Stimulated activated CD4-positive, alpha-beta T cell treated with anti-CD3 and anti-CD28 coated beads, Interleukin-15, amount 100 ng/mL, for 1 hour (primary cell): Measurements from ENCODE around the gene HDAC9.

Experiments used
- DNase-seq, 2 donors: peaks; one replicate each; pipeline ENCODE4 v3.0.0-alpha.2; 2020; ENCODE audit warnings: low read depth in 1 of 2, low spot score in 1 of 2

HDAC9 gene

GRCh38 chr7:18873734-18874336, 378.3 kb downstream of the HDAC9 start:
- DNase-seq: no peak

- no peak for DNase-seq
Observed at GRCh38 chr7:18874880-18875279, 379.3 kb downstream of the HDAC9 start.

- DNase-seq: no peak
Observed at GRCh38 chr7:18877874-18878273, 382.3 kb downstream of the HDAC9 start.

- no peak for DNase-seq
Observed at GRCh38 chr7:18886832-18887231, 391.3 kb downstream of the HDAC9 start.

- no peak for DNase-seq
Observed at GRCh38 chr7:18889436-18889835, 393.9 kb downstream of the HDAC9 start.

- DNase-seq: no peak
Observed at GRCh38 chr7:18890134-18890533, 394.6 kb downstream of the HDAC9 start.

GRCh38 chr7:18890885-18891621, 395.5 kb downstream of the HDAC9 start:
- DNase-seq: no peak

GRCh38 chr7:18893156-18893555, 397.6 kb downstream of the HDAC9 start:
- no peak for DNase-seq

GRCh38 chr7:18894155-18894554, 398.6 kb downstream of the HDAC9 start:
- DNase-seq: no peak

GRCh38 chr7:18895456-18895855, 399.9 kb downstream of the HDAC9 start:
- DNase-seq: no peak

GRCh38 chr7:18896343-18896975, 400.9 kb downstream of the HDAC9 start:
- DNase-seq: no peak

GRCh38 chr7:18900236-18900635, 404.7 kb downstream of the HDAC9 start:
- no peak for DNase-seq

GRCh38 chr7:18900803-18901202, 405.3 kb downstream of the HDAC9 start:
- DNase-seq: no peak

- no peak for DNase-seq
Observed at GRCh38 chr7:18901351-18901750, 405.8 kb downstream of the HDAC9 start.

- DNase-seq: no peak
Observed at GRCh38 chr7:18901982-18902421, 406.5 kb downstream of the HDAC9 start.

GRCh38 chr7:18902892-18903291, 407.3 kb downstream of the HDAC9 start:
- DNase-seq: no peak

GRCh38 chr7:18903695-18904094, 408.1 kb downstream of the HDAC9 start:
- no peak for DNase-seq

GRCh38 chr7:18905316-18905943, 409.9 kb downstream of the HDAC9 start:
- no peak for DNase-seq

GRCh38 chr7:18906901-18907300, 411.4 kb downstream of the HDAC9 start:
- no peak for DNase-seq

GRCh38 chr7:18913106-18913505, 417.6 kb downstream of the HDAC9 start:
- no peak for DNase-seq

GRCh38 chr7:18916826-18917225, 421.3 kb downstream of the HDAC9 start:
- no peak for DNase-seq

- DNase-seq: no peak
Observed at GRCh38 chr7:18927134-18927533, 431.6 kb downstream of the HDAC9 start.
